ENCODE measurements around the gene KLHL8.

Gene KLHL8

DNA sequence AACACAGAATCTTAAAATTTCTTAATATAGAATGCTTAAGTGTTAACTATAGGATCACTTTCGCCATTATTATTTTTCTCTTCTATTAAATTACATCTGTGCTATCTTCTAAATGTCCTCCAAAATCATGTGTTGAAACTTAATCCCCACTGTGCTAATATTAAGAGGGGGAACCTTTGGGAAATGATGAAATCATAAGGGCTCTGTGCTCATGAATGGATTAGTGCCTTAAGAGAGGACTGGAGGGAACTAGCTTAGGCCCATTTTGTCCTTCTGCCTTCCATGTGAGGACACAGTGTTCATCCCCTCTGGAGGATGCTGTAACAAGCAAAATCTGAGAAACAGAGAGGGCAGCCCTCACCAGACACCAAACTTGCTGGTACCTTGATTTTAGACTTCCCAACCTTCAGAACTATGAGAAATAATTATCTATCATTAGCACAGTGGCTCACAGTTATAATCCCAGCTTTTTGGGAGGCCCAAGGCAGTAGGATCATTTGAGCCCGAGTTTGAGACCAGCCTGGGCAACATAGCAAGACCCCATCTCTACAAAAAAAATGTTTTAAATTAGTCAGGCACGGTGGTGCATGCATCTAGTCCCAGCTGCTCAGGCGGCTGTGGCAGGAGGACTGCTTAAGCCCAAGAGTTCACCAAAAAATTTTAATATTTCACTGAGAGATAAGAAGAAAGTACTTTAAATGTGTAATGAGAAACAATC is 26.3 kb downstream of the KLHL8 start:
- Mint-ChIP-seq H3K4me3 (no peak overlapping the region), H3K27me3 (ENCODE audit: low read depth) (no peaks in the 10 kb centered on the region), H3K27ac (no peak overlapping the region), H3K4me1 (no peaks in the 10 kb centered on the region), H3K36me3 (ENCODE audit: low read depth) (peaks cover 7% of the 10 kb centered on the region), H3K9me3 (peaks cover under 1% of the 10 kb centered on the region)
- TF ChIP-seq, protein P1, sequence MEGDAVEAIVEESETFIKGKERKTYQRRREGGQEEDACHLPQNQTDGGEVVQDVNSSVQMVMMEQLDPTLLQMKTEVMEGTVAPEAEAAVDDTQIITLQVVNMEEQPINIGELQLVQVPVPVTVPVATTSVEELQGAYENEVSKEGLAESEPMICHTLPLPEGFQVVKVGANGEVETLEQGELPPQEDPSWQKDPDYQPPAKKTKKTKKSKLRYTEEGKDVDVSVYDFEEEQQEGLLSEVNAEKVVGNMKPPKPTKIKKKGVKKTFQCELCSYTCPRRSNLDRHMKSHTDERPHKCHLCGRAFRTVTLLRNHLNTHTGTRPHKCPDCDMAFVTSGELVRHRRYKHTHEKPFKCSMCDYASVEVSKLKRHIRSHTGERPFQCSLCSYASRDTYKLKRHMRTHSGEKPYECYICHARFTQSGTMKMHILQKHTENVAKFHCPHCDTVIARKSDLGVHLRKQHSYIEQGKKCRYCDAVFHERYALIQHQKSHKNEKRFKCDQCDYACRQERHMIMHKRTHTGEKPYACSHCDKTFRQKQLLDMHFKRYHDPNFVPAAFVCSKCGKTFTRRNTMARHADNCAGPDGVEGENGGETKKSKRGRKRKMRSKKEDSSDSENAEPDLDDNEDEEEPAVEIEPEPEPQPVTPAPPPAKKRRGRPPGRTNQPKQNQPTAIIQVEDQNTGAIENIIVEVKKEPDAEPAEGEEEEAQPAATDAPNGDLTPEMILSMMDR (IDR thresholded peaks at IDR 0.05; ENCODE audit: unreplicated experiment in 3 of 3), result no peak

DNA sequence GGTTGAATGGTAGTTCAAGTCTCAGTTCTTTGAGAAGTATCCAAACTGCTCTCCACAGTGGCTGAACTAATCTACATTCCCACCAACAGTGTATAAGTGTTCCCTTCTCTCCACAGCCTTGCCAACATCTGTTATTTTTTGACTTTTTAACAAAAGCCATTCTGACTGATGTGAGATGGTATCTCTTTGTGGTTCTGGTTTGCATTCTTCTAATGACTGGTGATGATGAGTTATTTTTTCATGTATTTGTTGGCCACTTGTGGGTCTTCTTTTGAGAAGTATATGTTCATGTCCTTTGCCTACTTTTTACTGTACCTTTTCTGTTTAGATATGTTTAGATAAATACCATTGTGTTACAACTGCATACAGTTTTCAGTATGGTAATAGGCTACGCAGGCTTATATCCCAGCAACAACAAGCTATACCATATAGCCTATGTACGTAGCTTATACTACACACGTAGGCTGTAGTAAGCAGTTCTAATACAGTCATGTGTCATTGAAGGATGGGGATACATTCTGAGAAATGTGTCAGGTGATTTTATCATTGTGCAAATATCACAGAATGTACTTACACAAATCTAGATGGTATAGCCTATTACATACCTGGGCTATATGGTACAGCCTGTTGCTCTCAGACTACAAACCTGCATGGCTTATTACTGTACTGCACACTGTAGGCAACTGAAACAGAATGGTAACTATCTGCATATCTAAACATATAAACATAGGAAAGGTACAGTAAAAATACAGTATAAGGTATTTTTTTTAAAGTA is 28.1 kb downstream of the KLHL8 start:
- H3K4me1 Mint-ChIP-seq, result peaks cover 7% of the 10 kb centered on the region
- H3K27me3 Mint-ChIP-seq (ENCODE audit: low read depth), result no peaks in the 10 kb centered on the region
- no peak overlapping the region for H3K4me3 Mint-ChIP-seq
- peaks cover 12% of the 10 kb centered on the region for H3K36me3 Mint-ChIP-seq (ENCODE audit: low read depth)
- TF ChIP-seq, protein P1 (IDR thresholded peaks at IDR 0.05; ENCODE audit: unreplicated experiment in 3 of 3), result no peak
- H3K27ac Mint-ChIP-seq, result no peak overlapping the region
- no peaks in the 10 kb centered on the region for H3K9me3 Mint-ChIP-seq

DNA sequence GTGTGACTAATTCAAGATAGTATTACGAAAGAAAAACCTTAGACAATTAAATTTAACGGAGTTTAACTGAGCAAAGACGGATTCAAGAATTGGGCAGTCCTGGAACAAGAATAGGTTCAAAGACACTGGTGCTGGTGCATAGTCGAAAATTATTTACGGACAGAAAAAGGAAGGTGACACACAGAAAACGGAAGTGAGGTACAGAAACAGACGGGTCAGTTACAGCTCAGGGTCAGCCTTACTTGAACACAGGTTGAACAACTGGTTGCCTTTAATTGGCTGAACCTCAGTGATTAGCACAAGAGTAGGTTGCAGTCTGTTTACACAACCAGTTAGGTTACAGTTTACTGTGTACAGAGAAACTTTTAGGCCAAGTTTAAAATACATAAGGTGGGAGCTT is 31.5 kb downstream of the KLHL8 start:
- Mint-ChIP-seq H3K27me3 (ENCODE audit: low read depth) (no peaks in the 10 kb centered on the region), H3K27ac (no peak overlapping the region), H3K4me1 (peaks cover 7% of the 10 kb centered on the region), H3K4me3 (no peak overlapping the region), H3K9me3 (no peaks in the 10 kb centered on the region), H3K36me3 (ENCODE audit: low read depth) (peaks cover 12% of the 10 kb centered on the region)
- TF ChIP-seq, protein P1 (IDR thresholded peaks at IDR 0.05; ENCODE audit: unreplicated experiment in 3 of 3), result no peak

DNA sequence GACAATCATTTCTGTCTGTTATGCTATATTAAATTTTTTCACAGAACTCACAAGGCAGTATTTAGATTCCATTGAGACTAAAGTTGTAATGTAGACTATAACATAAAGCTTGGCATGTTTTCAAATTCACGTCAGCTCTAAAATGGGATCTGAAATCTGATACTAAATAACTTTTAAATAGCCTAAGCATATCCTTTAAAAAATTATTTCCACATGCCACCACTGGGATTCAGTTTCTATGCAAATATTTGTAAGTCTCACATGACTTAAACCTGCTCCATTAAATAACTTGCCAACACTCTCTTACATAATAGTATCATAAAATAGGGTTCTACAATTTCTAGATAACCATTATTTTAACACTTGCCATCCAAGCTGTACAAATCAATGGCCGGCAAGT is 32.4 kb downstream of the KLHL8 start:
- Mint-ChIP-seq H3K4me3 (no peak overlapping the region), H3K4me1 (peaks cover 7% of the 10 kb centered on the region), H3K27ac (no peak overlapping the region), H3K27me3 (ENCODE audit: low read depth) (no peaks in the 10 kb centered on the region), H3K36me3 (ENCODE audit: low read depth) (peaks cover 12% of the 10 kb centered on the region), H3K9me3 (no peaks in the 10 kb centered on the region)
- TF ChIP-seq, protein P1 (IDR thresholded peaks at IDR 0.05; ENCODE audit: unreplicated experiment in 3 of 3), result no peak

DNA sequence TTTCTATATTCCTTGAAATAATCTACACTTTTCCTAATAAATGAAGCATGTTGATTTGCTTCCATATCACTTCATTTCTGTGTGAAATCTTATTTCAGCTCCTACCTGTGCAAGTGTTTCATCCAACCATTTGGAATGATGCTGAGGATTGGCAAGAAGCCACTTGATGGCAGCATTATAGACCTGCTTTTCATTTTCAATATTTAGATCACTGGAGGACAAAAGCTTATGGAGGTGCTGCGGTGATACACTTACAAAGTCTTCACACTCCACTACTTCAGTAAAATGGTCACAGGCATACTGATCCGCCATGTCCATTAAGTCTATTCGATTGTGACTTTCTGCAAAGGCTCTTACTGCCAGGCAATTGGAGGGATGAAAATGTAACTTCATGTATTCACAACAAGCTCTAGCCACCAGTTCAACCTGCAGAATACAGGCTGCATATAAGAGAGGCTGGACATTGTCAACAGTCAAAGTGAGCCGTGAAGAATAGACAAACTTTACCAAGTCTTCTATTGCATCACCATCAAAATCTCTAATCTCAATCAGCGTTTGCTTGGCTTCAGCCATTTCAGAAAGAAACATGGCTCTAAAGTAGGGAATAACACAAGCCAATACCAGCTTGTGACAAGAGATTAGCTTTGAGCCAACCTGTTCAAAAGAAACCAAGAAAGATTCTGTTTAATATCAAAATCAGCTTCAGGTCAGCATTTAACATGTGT is 35.1 kb downstream of the KLHL8 start:
- TF ChIP-seq, protein P1 (IDR thresholded peaks at IDR 0.05; ENCODE audit: unreplicated experiment in 3 of 3), result no peak
- peaks cover 7% of the 10 kb centered on the region for H3K4me1 Mint-ChIP-seq
- H3K9me3 Mint-ChIP-seq, result no peaks in the 10 kb centered on the region
- H3K27me3 Mint-ChIP-seq (ENCODE audit: low read depth), result no peaks in the 10 kb centered on the region
- no peak overlapping the region for H3K4me3 Mint-ChIP-seq
- peaks cover 15% of the 10 kb centered on the region for H3K36me3 Mint-ChIP-seq (ENCODE audit: low read depth)
- H3K27ac Mint-ChIP-seq, result no peak overlapping the region

Data from nephron (organoid).